K562 (cell line): ENCODE data around the gene TENT5A. TPM values are rescaled to one million over a fixed set of nuclear protein-coding genes. Genes with fewer than 3 reads are reported as not detected.

ENCODE experiments used
- ATAC-seq: fragments of 200-7000 bp; cut with Tn5 transposase; 3 replicates; pipeline ENCODE4 v1.9.1; 2020; ENCODE audit warnings: moderate library complexity
- BruUV-seq: library from RNA; stranded (reverse); fragments of 400-500 nt; replicated peaks from 2 replicates; lab custom pipeline; 2021; lab: Mats Ljungman, UMichigan
- CTCF ChIA-PET: fragments of 300-600 bp; formaldehyde crosslinking; extraction: SDS; loops from one replicate; lab custom pipeline; 2021; ENCODE audit warnings: low intra/inter-chr PET ratio; lab: Yijun Ruan, JAX
- POLR2A ChIA-PET: fragments of 300-600, 350-650 bp; sonication (Branson Sonifier 250); formaldehyde crosslinking; extraction: SDS; loops from one replicate; lab custom pipeline; 2021; ENCODE audit warnings: antibody characterized with exemption, inconsistent platforms; lab: Yijun Ruan, JAX
- DNase-seq, 4 experiments: peaks; one replicate each; pipeline versions ENCODE4 v3.0.0 to v3.0.0-alpha.2; 2011 to 2018; ENCODE audit warnings: low spot score in 3 of 4, mixed read lengths in 3 of 4; ENCODE audit errors: extremely low read depth in 1 of 4
- FAIRE-seq: peaks from 2 replicates; lab custom pipeline; 2011; peaks lifted over from hg19 to GRCh38; lab: Jason Lieb, UNC
- H2AFZ ChIP-seq: 2 replicates; pipeline ENCODE4 v1.6.0; 2011; ENCODE audit warnings: low read depth, low read length, control low read depth, inconsistent platforms
- H3K27ac ChIP-seq: fragments of 200-600 bp; 3 replicates; pipeline ENCODE4 v1.8.0; 2011; ENCODE audit warnings: low read depth, mild to moderate bottlenecking, control low read depth, inconsistent platforms, low read length, moderate library complexity, mixed read lengths; ENCODE audit errors: extremely low read depth
- H3K27me3 ChIP-seq, 2 experiments: fragments of 300-600 bp in 1 of 2; 2 replicates in 1 of 2; 3 replicates in 1 of 2; pipeline versions ENCODE4 v1.6.0 to v1.8.0; 2011; ENCODE audit warnings: inconsistent platforms in 2 of 2, low read length in 2 of 2, mild to moderate bottlenecking in 1 of 2, mixed read lengths in 1 of 2, moderate library complexity in 1 of 2; ENCODE audit not compliant: control insufficient read depth in 2 of 2, insufficient read depth in 2 of 2
- H3K36me3 ChIP-seq: fragments of 300-600 bp; 3 replicates; pipeline ENCODE4 v1.8.0; 2011; ENCODE audit warnings: mild to moderate bottlenecking, low read length, inconsistent platforms; ENCODE audit not compliant: control insufficient read depth, insufficient read depth
- H3K4me1 ChIP-seq, 2 experiments: fragments of 200-600 bp in 1 of 2; replicated peaks in 1 of 2; 2 replicates in 1 of 2; 3 replicates in 1 of 2; pipeline versions ENCODE4 v1.5.1 to v1.8.0; 2011; ENCODE audit warnings: inconsistent platforms in 2 of 2, low read length in 2 of 2, mild to moderate bottlenecking in 1 of 2, mixed read lengths in 1 of 2, moderate library complexity in 1 of 2; ENCODE audit not compliant: control insufficient read depth in 2 of 2, insufficient read depth in 2 of 2
- H3K4me2 ChIP-seq: 2 replicates; pipeline ENCODE4 v1.6.1; 2011; ENCODE audit warnings: low read length, control low read depth, inconsistent platforms, mixed read lengths; ENCODE audit not compliant: insufficient read depth
- H3K4me3 ChIP-seq: fragments of 200-600 bp; sonication (generic), shearing (Covaris generic); 2 replicates; pipeline ENCODE4 v1.5.1; 2016; ENCODE audit warnings: control low read depth, inconsistent platforms
- H3K79me2 ChIP-seq: fragments of 200-600 bp; 3 replicates; pipeline ENCODE4 v1.8.0; 2011; ENCODE audit warnings: low read length, inconsistent platforms; ENCODE audit not compliant: control insufficient read depth, insufficient read depth
- H3K9ac ChIP-seq, 2 experiments: 2 replicates each; pipeline versions ENCODE4 v1.6.0 to v1.6.1; 2011; ENCODE audit warnings: low read depth in 2 of 2, low read length in 2 of 2, control low read depth in 1 of 2, inconsistent platforms in 1 of 2, mild to moderate bottlenecking in 1 of 2, mixed read lengths in 1 of 2; ENCODE audit not compliant: insufficient read depth in 1 of 2
- H3K9me1 ChIP-seq: one replicate; pipeline ENCODE4 v1.6.0; 2011; ENCODE audit warnings: inconsistent platforms, mild to moderate bottlenecking, low read length, moderate library complexity; ENCODE audit not compliant: control insufficient read depth, insufficient read depth
- H3K9me3 ChIP-seq: replicated peaks from 2 replicates; pipeline ENCODE4 v1.5.1; 2011; ENCODE audit warnings: low read depth, low read length, inconsistent platforms; ENCODE audit not compliant: control insufficient read depth, insufficient read depth
- H4K20me1 ChIP-seq: replicated peaks from 2 replicates; pipeline ENCODE4 v1.6.1; 2011; ENCODE audit warnings: low read length, inconsistent platforms, mixed read lengths; ENCODE audit not compliant: control insufficient read depth, insufficient read depth
- DDX20 ChIP-seq: fragments of 450-650 bp; IDR thresholded peaks from 2 replicates; pipeline ENCODE4 v1.6.1; 2016; ENCODE audit warnings: missing genetic modification characterization, low read depth, mild to moderate bottlenecking, missing compliant biosample characterization, moderate library complexity
- EWSR1 ChIP-seq: fragments of 450-650 bp; IDR thresholded peaks from 2 replicates; pipeline ENCODE4 v1.6.1; 2018; ENCODE audit warnings: borderline replicate concordance, mild to moderate bottlenecking, low read depth, moderate library complexity; ENCODE audit not compliant: partially characterized antibody
- HNRNPUL1 ChIP-seq: fragments of 200-400 bp; formaldehyde crosslinking; IDR thresholded peaks from 2 replicates; pipeline ENCODE4 v1.6.1; 2017; ENCODE audit warnings: low read length
- IRF9 ChIP-seq: fragments of 450-650 bp; IDR thresholded peaks from 2 replicates; pipeline ENCODE4 v1.6.1; 2016; ENCODE audit warnings: missing biosample characterization, missing genetic modification characterization
- MYNN ChIP-seq, 2 experiments: sonication (generic); formaldehyde crosslinking in 1 of 2; IDR thresholded peaks; 2 replicates each; pipeline versions ENCODE4 v1.5.0 to v1.6.1; 2016 to 2020; ENCODE audit warnings: antibody characterized with exemption in 1 of 2, missing genetic modification reagents in 1 of 2
- PPARD ChIP-seq: fragments of 250-450 bp; sonication (Bioruptor Pico); IDR thresholded peaks from 2 replicates; pipeline ENCODE4 v1.8.0; 2022; ENCODE audit warnings: inconsistent platforms, mild to moderate bottlenecking, moderate library complexity
- PTRF ChIP-seq: fragments of 450-650 bp; IDR thresholded peaks from 2 replicates; pipeline ENCODE4 v1.6.1; 2016; ENCODE audit warnings: mild to moderate bottlenecking, missing genetic modification characterization, missing compliant biosample characterization
- RBBP5 ChIP-seq: fragments of 200-600 bp; sonication (generic); IDR thresholded peaks from 2 replicates; pipeline ENCODE4 v1.6.1; 2012; ENCODE audit warnings: borderline replicate concordance, mild to moderate bottlenecking, low read length, control low read depth, inconsistent platforms; ENCODE audit not compliant: insufficient read depth, poor library complexity, severe bottlenecking
- TAF1 ChIP-seq: IDR thresholded peaks from 2 replicates; pipeline ENCODE4 v1.6.1; 2011; ENCODE audit warnings: mild to moderate bottlenecking, low read length, moderate library complexity; ENCODE audit not compliant: insufficient read depth, control insufficient read depth, severe bottlenecking; ENCODE audit errors: extremely low read depth
- TEAD1 ChIP-seq, 2 experiments: fragments of 450-650 bp in 1 of 2; sonication (generic) in 1 of 2; formaldehyde crosslinking; IDR thresholded peaks; 2 replicates each; pipeline versions ENCODE4 v1.4.0 to v1.8.0; 2020 to 2022; ENCODE audit warnings: mild to moderate bottlenecking in 2 of 2, missing genetic modification reagents in 1 of 2
- USF1 ChIP-seq: sonication (generic); formaldehyde crosslinking; IDR thresholded peaks from 2 replicates; pipeline ENCODE4 v1.9.0; 2022; ENCODE audit warnings: mild to moderate bottlenecking, missing genetic modification reagents
- ZNF143 ChIP-seq: sonication (generic); formaldehyde crosslinking; IDR thresholded peaks from 2 replicates; pipeline ENCODE4 v1.9.0; 2022; ENCODE audit warnings: mild to moderate bottlenecking, missing genetic modification reagents
- ZNF217 ChIP-seq: sonication (generic); formaldehyde crosslinking; IDR thresholded peaks from 2 replicates; pipeline ENCODE4 v1.8.0; 2022; ENCODE audit warnings: mild to moderate bottlenecking, missing genetic modification reagents
- ZNF23 ChIP-seq: fragments of 250-450 bp; sonication (Bioruptor Pico); IDR thresholded peaks from 2 replicates; pipeline ENCODE4 v1.4.0; 2020; ENCODE audit warnings: mild to moderate bottlenecking
- ZNF263 ChIP-seq: sonication (generic); formaldehyde crosslinking; IDR thresholded peaks from 2 replicates; pipeline ENCODE4 v1.8.0; 2022; ENCODE audit warnings: mild to moderate bottlenecking, missing genetic modification reagents, borderline replicate concordance
- ZNF280A ChIP-seq: fragments of 450-650 bp; IDR thresholded peaks from 2 replicates; pipeline ENCODE4 v1.6.1; 2018; ENCODE audit warnings: mild to moderate bottlenecking, low read depth; ENCODE audit not compliant: partially characterized antibody
- ZNF316 ChIP-seq: fragments of 450-650 bp; IDR thresholded peaks from 2 replicates; pipeline ENCODE4 v1.6.1; 2016
- ZNF436 ChIP-seq: fragments of 250-450, 450-650 bp; sonication (Bioruptor Pico); formaldehyde crosslinking; IDR thresholded peaks from 2 replicates; pipeline ENCODE4 v1.7.0; 2020; ENCODE audit warnings: mild to moderate bottlenecking
- WGBS: fragments of 100-300 bp; shearing (Covaris generic); methylation state at CpG from one replicate; pipeline ENCODE4 v1.1.6; 2016; ENCODE audit warnings: low coverage, mixed read lengths; ENCODE audit not compliant: insufficient coverage; ENCODE audit errors: missing lambda C conversion rate; 5-methylcytosine and 5-hydroxymethylcytosine counted together
- in situ Hi-C: fragments of 300-500 bp; cut with MboI; formaldehyde crosslinking; loops from 4 replicates; pipeline ENCODE4 v1.15.0; 2018; ENCODE audit warnings: inconsistent platforms, mixed read lengths
- intact Hi-C: fragments of 100-400 bp; cut with micrococcal nuclease; formaldehyde crosslinking; loops from 2 replicates; pipeline ENCODE4 v1.14.2; 2022
- polyA plus RNA-seq, 8 experiments: library from polyadenylated mRNA; depleted of rRNA in 4 of 8; stranded (reverse) in 5 of 8; unstranded in 3 of 8; fragments of >200 nt; fragmentation: Nextera tagmentation in 2 of 8; fragmentation: Illumina TruSeq in 1 of 8; extraction: Ambion mirVana in 2 of 8; extraction: Trizol in 1 of 8; gene quantifications; 2 replicates each; pipeline versions ENCODE4 v1.2.1 to v1.2.3, GENCODE V29; 2011 to 2014; ENCODE audit warnings: inconsistent platforms in 1 of 8, missing spikeins in 1 of 8
- total RNA-seq, 7 experiments: library from RNA; depleted of rRNA in 6 of 7; stranded (reverse); fragments of >200 nt in 6 of 7; fragmentation: Illumina TruSeq in 2 of 7; extraction: Trizol in 2 of 7; gene quantifications; 2 replicates each; pipeline versions ENCODE4 v1.2.1 to v1.2.3, GENCODE V29; 2011 to 2021; ENCODE audit warnings: low replicate concordance in 1 of 7

TENT5A gene
- total and polyA plus RNA-seq, 9 of the 15 experiments (the other 6 are each of a cell fraction or from before 2014, with no cell fraction given) = 0.77 to 2.3 (median 1.3) TPM

GRCh38 chr6:81788748-81789147, 36.3 kb upstream of the TENT5A start (continued):
- no peak for TF ChIP-seq ZNF143 (CRISPR knock-in tag)
- no peak for TF ChIP-seq PTRF (tag)
- no peak for TF ChIP-seq HNRNPUL1
- no peak for TF ChIP-seq ZNF217 (CRISPR knock-in tag)
- TF ChIP-seq TEAD1 (CRISPR knock-in tag; IDR thresholded peaks at IDR 0.05) = no peak
- no peak for TF ChIP-seq TAF1

GRCh38 chr6:81787313-81788068, 35.0 kb upstream of the TENT5A start:
- DNase-seq (no peak), FAIRE-seq (no peak), ATAC-seq (no peak)
- Histone ChIP-seq H3K79me2 (no peaks in the 10 kb centered on the region), H3K4me3 (no peak overlapping the region), H3K4me1 (no peaks in the 10 kb centered on the region), H3K9ac (no peak overlapping the region), H3K9me1 (no peaks in the 10 kb centered on the region), H3K36me3 (no peaks in the 10 kb centered on the region), H3K4me2 (no peak overlapping the region), H2AFZ (no peak overlapping the region), H3K9me3 (no peaks in the 10 kb centered on the region), H3K27ac (no peak overlapping the region), H3K27me3 (no peaks in the 10 kb centered on the region), H4K20me1 (no peaks in the 10 kb centered on the region)
- WGBS = 0% methylated on average over 3 of the region's 3 CpGs
- intact Hi-C loops (no loop called here), in situ Hi-C loops (no loop called here)
- BruUV-seq = no TSS peak
- ChIA-PET POLR2A (interaction anchor here (0.6 kb wide), 1 partner anchor 25 kb away, joined by 3 read pairs; no protein-coding TSS in a partner anchor), CTCF (no interaction called here)
- no peak for TF ChIP-seq ZNF263 (CRISPR knock-in tag)
- no peak for TF ChIP-seq PPARD (CRISPR knock-in tag)
- no peak for TF ChIP-seq IRF9
- TF ChIP-seq EWSR1 = no peak
- TF ChIP-seq ZNF316 = no peak
- no peak for TF ChIP-seq DDX20 (tag)
- TF ChIP-seq RBBP5 = no peak
- TF ChIP-seq ZNF436 (CRISPR knock-in tag) = no peak
- no peak for TF ChIP-seq MYNN (IDR thresholded peaks at IDR 0.05)
- TF ChIP-seq MYNN (CRISPR knock-in tag; IDR thresholded peaks at IDR 0.05) = no peak
- TF ChIP-seq ZNF280A = no peak
- TF ChIP-seq ZNF23 (CRISPR knock-in tag) = no peak
- TF ChIP-seq USF1 = no peak
